WERI-Rb-1 (cell line): ENCODE measurements around the gene OR1L6.

Source experiments
- DNase-seq: peaks from one replicate; pipeline ENCODE4 v3.0.0-alpha.2; 2020
- H3K27ac ChIP-seq: fragments of 250-450 bp; sonication (Bioruptor Pico); 2 replicates; pipeline ENCODE4 v1.5.1; 2020; ENCODE audit warnings: mild to moderate bottlenecking, moderate library complexity
- H3K27me3 ChIP-seq: fragments of 250-450 bp; sonication (Bioruptor Pico); 2 replicates; pipeline ENCODE4 v1.5.1; 2021; ENCODE audit warnings: mild to moderate bottlenecking, low read depth, moderate library complexity; ENCODE audit not compliant: insufficient read depth, severe bottlenecking
- H3K36me3 ChIP-seq: fragments of 250-450 bp; sonication (Bioruptor Pico); 2 replicates; pipeline ENCODE4 v1.5.1; 2020; ENCODE audit warnings: mild to moderate bottlenecking, moderate library complexity
- H3K4me3 ChIP-seq: 2 replicates; pipeline ENCODE4 v1.5.1; 2011; ENCODE audit warnings: low read depth, mild to moderate bottlenecking, control low read depth, low read length
- H3K9me3 ChIP-seq: fragments of 250-450 bp; sonication (Bioruptor Pico); 2 replicates; pipeline ENCODE4 v1.5.1; 2021; ENCODE audit warnings: mild to moderate bottlenecking, moderate library complexity; ENCODE audit not compliant: severe bottlenecking
- TF ChIP-seq, protein P1 (sequence below): IDR thresholded peaks from 2 replicates; pipeline ENCODE4 v1.5.1; 2011; ENCODE audit warnings: low read depth, mild to moderate bottlenecking, control low read depth, inconsistent platforms, low read length

OR1L6 gene

DNA sequence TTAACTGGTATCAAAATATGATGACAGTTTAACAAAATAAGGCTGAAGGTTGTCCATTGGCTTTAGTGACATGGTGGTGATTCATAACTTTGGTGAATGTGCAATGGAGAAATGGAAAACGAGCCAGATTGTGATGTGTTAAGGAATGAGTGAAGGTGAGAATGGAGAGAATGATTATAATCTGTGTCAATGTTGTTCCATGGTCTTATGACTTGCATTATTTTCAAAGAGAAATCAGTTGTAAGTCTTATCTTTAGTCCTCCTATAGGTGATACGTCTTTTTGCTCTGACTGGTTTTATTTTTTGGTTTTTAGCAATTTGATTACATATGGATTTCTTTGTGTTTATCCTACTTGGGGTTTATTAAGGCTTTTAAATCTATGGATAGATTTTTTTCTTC lies 12.7 kb downstream of the OR1L6 start:
- Histone ChIP-seq H3K9me3 (peaks cover 16% of the 10 kb centered on the region), H3K36me3 (no peaks in the 10 kb centered on the region), H3K4me3 (no peak overlapping the region), H3K27ac (no peak overlapping the region), H3K27me3 (peaks cover 23% of the 10 kb centered on the region)
- TF ChIP-seq, protein P1, sequence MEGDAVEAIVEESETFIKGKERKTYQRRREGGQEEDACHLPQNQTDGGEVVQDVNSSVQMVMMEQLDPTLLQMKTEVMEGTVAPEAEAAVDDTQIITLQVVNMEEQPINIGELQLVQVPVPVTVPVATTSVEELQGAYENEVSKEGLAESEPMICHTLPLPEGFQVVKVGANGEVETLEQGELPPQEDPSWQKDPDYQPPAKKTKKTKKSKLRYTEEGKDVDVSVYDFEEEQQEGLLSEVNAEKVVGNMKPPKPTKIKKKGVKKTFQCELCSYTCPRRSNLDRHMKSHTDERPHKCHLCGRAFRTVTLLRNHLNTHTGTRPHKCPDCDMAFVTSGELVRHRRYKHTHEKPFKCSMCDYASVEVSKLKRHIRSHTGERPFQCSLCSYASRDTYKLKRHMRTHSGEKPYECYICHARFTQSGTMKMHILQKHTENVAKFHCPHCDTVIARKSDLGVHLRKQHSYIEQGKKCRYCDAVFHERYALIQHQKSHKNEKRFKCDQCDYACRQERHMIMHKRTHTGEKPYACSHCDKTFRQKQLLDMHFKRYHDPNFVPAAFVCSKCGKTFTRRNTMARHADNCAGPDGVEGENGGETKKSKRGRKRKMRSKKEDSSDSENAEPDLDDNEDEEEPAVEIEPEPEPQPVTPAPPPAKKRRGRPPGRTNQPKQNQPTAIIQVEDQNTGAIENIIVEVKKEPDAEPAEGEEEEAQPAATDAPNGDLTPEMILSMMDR, result no peak
- DNase-seq, result no peak

DNA sequence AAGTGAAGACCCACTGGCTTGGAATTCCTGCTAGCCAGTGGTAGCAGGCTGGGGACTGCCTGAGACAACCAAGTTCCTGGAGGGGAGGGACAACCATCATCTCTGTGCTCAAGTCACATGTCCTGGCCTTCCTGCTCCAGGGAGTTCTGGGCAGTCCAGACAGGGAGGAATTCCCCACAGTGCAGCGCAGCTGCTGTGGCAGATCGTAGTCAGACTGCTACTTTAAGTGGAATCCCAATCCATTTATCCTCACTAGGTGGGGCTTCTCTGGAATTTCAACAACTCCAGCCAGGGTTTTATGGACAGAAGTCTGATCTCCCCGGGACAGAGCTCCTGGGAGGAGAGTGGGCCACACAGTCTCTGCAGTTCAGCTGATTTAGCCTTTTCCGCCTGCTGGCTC lies 25.7 kb downstream of the OR1L6 start:
- DNase-seq, result no peak
- TF ChIP-seq, protein P1, result no peak
- Histone ChIP-seq H3K27me3 (peaks cover 5% of the 10 kb centered on the region), H3K9me3 (peaks cover 8% of the 10 kb centered on the region), H3K27ac (no peak overlapping the region), H3K36me3 (no peaks in the 10 kb centered on the region), H3K4me3 (no peak overlapping the region)

DNA sequence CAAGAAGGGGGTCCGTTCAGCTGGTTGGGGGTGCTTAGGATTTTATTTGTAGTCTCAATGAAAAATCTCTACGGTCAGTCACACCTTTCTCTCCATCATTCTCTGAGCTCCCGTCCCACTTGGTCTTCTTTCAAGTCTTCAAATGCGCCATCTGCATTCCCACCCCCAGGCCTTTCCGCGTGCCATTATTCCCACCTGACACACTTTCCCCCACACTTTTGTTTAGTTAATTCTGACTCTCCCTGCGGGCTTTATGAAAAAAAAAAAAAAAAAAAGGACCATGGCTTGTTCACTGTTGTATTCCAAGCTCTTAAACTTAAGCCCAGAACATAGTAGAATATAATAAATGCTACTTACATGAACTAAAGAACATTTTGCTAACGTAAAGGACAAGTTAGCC lies 34.9 kb downstream of the OR1L6 start:
- Histone ChIP-seq H3K4me3 (no peak overlapping the region), H3K9me3 (peaks cover 2% of the 10 kb centered on the region), H3K36me3 (no peaks in the 10 kb centered on the region), H3K27me3 (peaks cover 4% of the 10 kb centered on the region), H3K27ac (no peak overlapping the region)
- TF ChIP-seq, protein P1, result no peak
- no peak for DNase-seq

DNA sequence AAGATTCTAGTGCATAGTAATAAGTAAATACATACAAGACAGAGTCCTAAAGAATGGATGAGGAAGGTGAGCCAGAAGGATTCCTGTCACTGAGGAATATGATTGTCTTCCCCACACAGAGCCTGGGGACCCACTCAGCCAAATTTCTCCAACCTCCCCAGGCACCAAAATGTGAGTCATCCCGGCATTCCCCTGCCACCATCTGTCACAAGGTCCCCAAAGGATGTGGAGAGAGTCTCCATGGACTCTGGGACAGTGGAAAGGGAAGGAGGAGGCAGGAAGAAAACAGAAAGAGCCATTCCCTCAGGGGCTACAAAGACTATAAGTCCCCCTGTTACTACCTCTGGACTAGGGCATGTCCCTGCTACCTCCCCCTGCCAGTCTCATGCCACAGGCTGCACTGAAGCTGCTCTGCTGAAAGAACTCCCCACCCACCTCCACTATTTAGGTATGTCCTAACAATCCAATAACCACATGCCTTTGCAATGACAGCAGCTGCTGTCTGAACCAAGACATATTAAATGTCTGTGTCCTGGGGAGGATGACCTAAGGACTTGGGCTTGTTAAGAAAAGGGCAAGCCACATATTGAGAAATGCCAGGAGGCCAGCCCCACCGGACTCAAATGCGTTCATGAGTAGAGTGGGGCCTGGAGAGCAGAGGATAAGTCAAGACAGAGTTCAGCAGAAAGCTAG lies 36.0 kb downstream of the OR1L6 start:
- DNase-seq, result no peak
- H3K27ac ChIP-seq, result no peak overlapping the region
- peaks cover 4% of the 10 kb centered on the region for H3K27me3 ChIP-seq
- H3K4me3 ChIP-seq, result no peak overlapping the region
- no peaks in the 10 kb centered on the region for H3K36me3 ChIP-seq
- TF ChIP-seq, protein P1, result no peak
- peaks cover 2% of the 10 kb centered on the region for H3K9me3 ChIP-seq

DNA sequence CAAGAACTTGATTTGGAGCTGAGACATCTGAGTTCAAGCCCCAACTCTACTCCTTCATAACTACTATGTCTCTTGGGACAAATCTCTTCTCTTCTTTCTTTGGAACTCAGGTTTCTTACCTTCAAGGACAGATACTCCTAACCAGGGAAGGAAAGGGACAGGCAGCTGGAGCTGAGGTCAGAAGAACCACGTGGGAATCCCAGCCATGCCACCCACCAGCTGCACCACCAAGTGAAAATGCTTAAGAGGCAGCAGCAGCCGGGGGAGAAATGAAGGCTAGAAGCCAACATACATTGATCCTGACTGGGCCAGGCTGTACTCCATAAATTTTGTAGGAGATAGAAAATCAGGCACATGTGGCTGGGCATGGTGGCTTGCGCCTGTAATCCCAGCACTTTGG lies 37.1 kb downstream of the OR1L6 start:
- H3K9me3 ChIP-seq, result no peaks in the 10 kb centered on the region
- TF ChIP-seq, protein P1, result no peak
- DNase-seq, result no peak
- H3K36me3 ChIP-seq, result no peaks in the 10 kb centered on the region
- no peak overlapping the region for H3K27ac ChIP-seq
- peaks cover 4% of the 10 kb centered on the region for H3K27me3 ChIP-seq
- no peak overlapping the region for H3K4me3 ChIP-seq

DNA sequence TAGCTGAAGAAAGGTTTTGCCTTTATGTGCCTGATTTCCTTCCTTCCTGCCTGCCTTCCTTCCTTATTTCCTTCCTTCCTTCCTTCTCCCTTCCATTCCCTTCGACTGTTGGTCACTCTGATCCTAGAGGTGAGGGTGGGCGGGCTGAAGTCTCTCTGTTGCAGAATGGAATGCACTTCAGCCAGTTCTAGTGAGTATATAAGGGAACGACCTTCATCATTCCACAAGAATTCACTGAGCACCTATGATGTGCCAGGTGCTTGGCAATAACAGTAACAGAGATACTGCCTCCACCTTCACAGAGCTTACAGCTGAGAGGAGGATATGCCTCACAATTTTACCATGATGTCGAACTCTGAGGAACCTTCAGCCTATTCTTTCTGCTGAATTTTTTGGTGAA lies 37.9 kb downstream of the OR1L6 start:
- TF ChIP-seq, protein P1, result no peak
- Histone ChIP-seq H3K36me3 (no peaks in the 10 kb centered on the region), H3K9me3 (no peaks in the 10 kb centered on the region), H3K27ac (no peak overlapping the region), H3K4me3 (no peak overlapping the region), H3K27me3 (peaks cover 4% of the 10 kb centered on the region)
- DNase-seq, result no peak
